CD4-positive, alpha-beta T cell treated with Interleukin-1 beta for 1 hour (primary cell): ENCODE data around the gene SDR39U1.

ENCODE experiments used
- DNase-seq, 2 donors: peaks; one replicate each; pipeline ENCODE4 v3.0.0-alpha.2; 2020 to 2022

The SDR39U1 gene

DNA sequence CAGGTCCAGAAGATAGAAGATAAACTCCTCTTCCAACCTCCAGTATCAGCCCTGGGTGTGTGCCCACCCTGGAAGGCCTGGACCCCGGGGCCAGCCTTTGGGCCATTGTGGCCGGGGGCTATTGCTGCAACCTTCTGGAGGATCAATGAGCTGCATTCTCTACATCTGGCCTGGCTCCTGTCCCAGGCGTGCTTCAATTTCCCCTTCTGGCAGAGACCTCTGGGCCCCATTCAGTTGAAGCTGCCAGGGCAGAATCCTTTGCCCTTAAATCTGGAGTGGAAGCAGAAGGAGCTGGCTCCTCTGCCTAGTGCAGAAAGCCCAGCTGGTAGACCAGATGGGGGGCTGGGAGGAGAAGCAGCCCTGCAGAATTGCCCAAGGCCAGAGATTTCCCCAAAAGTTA is 33.8 kb downstream of the SDR39U1 start:
- DNase-seq: no peak

GRCh38 chr14:24407608-24408325 is 34.8 kb downstream of the SDR39U1 start:
- DNase-seq: no peak

DNA sequence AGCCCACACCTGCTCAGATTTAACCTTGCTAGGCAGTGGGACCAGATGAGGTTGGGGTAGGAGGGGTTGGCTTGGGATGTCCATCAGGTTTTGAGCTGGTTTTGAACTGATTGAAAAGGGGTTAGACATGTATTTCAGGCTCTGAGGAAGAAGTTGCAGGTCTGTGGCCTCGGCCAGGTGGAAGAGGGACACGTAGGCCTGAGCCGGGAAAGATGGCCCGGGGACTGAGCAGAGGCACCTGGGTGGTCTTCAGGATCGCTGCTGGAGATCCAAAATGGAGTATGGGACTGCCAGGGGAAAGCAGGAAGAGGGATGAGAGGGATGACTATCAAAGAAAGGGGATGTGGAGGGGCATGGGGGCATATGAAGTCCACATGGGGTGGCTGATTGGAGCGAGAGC is 36.2 kb downstream of the SDR39U1 start:
- no peak for DNase-seq

DNA sequence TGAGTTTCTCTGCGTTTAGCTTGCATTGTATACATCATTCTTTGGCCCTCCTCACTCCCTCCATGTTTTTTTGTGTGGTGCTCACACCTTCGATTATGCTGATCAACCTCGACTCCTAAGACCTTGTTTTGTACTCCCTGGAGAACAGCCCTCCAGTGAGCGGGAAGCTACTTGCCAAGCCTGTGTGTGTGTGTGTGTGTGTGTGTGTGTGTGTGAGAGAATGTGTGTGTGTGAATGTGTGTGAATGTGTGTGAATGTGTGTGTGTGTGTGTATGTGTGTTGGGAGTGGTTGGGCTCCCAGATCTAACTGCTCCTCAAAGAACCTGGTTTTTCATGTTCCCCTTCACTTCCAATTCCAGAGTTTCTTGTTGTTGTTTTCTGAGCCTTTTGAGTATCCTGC is 37.8 kb downstream of the SDR39U1 start:
- no peak for DNase-seq

DNA sequence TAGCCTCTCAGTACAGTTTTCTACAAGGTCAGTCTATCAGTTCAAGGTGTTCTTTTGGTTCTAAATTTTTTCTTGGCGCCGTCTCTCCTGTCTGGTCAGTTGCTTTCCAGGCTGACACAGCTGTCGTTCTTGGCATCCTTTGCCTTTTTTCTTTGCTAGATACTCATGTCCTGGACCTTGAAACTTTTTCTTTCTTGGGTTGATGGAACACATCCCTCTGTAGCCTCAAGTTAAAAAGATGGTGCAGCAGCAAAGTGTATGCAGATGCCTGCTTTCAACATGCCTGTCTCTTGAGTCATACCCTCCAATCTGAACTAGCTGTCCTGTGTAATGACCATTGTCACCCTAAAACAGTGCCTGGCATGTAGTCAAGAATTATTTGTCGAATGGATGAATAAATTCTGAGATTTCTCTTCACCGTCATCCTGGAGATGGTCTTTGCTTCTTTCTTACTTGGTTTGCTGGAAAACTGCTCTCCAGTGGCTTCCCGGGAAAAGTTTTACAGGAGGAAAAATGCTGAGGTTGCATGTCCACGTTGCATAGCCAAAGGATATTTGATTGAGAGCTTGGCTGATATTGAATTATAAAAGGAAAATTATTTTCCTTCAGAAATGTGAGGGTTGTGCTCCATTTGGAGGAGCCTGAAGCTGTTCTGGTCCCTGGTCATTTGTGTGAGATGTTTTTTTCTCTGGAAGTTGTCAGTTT is 39.1 kb downstream of the SDR39U1 start:
- no peak for DNase-seq

DNA sequence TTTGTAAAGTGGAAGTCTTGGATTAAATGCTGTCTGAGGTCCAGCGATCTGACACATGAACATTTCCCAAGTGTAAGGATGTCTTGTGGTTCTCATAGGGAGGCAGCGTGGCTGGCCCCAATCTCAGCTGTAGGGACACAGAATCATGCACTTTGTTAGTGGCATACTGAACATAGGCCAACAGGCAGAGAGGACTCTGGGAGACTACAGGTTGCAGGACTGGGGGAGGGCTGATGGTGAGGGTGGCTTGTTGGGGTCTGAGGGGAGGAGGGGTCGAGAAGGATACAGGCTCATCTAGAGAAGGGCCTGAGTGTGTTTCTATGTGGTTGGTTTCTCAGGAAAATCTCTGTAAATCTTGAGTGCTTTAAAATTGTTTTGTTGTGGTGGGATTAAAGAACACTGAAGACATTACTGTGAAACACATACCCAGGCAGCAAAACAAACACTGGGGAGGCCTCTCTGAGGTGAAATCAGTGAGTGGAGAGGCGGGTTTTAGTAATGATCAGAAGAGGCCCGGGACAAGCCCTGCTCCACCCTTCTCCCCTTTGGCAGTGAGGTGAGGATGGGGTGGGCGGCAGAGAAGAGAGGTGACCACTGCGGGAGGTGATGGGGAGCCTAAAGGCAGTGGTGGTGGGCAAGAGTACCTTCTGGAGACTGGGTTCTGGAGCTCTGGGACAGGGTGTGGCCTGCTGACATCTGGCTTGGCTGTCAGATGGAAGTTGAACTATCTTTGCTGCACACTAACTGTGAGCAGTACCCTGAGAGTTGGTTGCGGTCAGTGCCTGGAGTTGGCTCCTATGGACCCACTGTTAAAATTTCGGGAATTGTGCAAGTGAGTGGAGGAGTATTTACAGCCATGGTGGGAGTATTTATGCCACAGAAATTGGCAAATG is 40.5 kb downstream of the SDR39U1 start:
- DNase-seq: no peak

GRCh38 chr14:24399999-24400718 is 42.4 kb downstream of the SDR39U1 start:
- DNase-seq: no peak

GRCh38 chr14:24399447-24399822 is 43.1 kb downstream of the SDR39U1 start:
- DNase-seq: no peak

DNA sequence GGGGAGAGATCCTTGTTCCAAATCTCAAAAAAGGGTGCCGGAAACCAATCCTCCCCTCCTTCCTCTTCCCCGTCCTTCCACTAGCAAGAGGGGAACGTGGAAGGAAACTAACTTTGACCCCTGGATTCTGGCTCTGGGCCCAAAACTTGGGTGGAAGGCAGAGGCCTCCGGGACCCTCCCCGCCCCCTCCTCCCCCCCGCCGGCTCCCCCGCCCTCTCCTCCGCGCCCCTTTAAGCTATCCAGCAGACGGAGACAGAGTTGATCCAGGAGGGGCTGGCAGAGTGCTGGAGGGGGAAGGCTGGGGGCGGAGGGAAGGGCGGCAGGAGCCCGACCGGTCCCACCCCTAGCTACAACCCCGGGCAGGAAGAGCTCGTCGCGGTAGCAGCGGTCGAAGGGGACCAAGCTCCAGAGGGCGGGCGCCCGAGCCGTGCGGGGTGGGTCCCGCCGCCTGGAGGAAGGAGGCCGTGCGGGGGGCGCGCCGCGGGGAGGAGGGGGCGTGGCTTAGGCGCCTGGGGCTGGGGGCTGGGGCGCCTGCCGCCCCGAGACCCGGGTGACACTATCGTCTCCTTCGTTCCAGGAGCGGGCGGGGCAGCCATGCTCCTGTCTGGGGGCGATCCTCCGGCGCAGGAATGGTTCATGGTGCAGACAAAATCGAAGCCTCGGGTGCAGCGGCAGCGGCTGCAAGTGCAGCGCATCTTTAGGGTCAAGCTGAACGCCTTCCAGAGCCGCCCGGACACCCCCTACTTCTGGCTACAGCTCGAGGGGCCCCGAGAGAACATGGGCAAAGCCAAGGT is 43.7 kb downstream of the SDR39U1 start, which contains the start of gene NYNRIN:
Gene NYNRIN, plus strand, starts transcription at position 351 of the 794 bp plus-strand sequence. Its CDS starts 244 bp downstream, at position 595.
- peak; percentile 18 to 21 for DNase-seq

- no peak for DNase-seq
Observed at GRCh38 chr14:24398293-24398652, 44.3 kb downstream of the SDR39U1 start.

DNA sequence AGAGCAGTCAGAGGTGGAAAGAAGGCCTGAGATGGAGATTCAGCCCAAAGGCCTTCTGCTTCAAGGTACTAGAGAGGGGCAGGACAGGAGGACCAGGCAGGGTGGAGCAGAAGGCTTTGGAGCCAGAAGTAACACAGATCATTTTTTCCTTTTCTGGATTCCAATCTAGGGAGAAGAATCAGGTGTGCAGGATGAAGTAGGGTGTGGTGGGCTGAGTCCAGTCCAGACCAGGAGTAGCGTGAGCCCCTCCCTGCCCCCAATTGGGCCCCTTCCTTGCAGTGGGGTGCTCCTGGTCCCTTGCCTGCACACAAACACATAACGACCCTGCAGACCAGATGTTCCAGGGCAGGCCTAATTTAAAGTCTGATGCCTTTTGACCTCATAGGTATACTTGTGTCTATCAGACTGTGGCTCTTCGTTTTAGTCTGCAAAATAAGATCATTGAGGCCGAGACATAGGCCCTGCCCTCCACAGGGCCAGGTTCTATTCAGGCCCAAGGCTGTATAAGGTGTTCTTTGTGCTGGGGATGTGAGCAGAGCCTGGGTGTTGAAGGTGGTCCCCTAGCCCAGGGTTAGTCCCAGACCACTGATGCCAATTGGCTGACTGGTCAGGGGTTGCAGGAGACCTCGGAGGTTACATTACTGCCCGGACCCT is 44.8 kb downstream of the SDR39U1 start:
- DNase-seq: no peak

GRCh38 chr14:24395609-24396582 is 46.7 kb downstream of the SDR39U1 start:
- peak in 1 of 2 donors; percentile 14 for DNase-seq

- no peak for DNase-seq
Observed at GRCh38 chr14:24394275-24394674, 48.3 kb downstream of the SDR39U1 start.

DNA sequence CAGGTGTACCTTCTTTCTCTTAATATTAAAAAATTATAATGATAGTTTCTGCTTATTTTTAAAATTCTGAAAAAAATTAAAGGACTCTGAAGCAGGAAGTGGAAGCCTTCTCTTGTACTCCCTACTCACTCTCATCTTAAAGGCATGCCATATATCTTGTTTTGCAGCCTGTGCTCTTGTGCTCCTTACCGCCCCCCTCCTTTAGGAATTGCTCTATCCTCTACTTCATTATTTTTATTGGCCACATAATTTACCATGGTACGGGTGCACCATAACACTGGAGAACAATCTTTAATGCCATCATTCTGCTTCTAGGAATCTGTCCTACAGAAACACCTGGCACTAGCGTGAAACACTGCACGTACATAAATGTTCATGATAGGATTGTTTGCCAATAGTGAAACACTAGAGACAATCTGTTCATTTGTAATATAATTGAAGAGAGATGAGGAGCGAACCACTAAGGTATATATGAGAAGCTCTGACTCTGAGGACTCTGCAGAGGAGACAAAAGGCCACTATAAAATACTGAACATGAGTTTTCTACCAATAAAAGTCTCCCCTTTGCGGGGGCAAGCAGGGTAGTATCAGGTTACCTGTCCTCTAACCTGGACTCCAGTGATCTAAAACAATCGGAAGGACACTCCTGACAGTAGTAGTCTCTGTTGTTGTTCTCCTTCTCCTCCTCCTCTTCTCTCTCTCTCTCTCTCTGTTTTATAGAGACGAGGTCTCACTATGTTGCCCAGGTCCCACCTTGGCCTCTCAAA is 50.1 kb downstream of the SDR39U1 start:
- no peak for DNase-seq

DNA sequence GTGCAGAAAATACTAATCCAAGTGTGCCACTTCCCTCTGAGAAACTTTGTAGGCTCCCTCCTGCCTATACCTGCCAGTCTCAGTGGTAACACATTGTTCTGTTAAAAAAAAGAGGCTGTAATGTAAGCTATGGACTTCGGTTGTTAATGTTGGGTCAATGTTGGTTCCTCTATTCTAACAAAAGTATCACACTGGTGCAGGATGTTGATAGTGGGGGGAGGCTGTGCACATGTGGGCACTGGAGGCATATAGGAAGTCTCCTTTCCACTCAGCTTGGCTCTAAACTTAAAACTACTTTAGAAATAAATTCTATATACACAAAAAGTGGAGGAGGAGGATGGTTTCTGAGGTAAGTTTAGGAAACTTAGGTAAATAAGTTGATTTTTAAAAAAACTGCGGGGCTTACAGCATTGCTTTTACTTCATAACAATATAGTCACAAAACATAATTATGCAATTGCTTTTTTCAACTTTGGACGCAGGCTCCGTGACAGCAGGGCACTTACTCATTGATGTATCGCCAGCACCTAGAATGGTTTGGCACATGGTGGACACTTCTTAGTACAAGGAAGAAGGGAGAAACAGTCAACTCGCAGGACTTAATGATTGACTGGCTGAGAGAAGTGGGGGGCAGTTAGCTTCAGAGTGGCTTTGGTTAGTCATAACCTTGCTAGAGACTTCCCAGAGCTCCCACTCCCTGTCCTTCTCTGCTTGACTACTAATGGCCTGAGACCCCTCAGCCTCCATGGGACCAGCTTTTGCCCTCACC is 51.7 kb downstream of the SDR39U1 start:
- DNase-seq: no peak
